ENCODE measurements around the gene ICE2.

ICE2 gene

DNA sequence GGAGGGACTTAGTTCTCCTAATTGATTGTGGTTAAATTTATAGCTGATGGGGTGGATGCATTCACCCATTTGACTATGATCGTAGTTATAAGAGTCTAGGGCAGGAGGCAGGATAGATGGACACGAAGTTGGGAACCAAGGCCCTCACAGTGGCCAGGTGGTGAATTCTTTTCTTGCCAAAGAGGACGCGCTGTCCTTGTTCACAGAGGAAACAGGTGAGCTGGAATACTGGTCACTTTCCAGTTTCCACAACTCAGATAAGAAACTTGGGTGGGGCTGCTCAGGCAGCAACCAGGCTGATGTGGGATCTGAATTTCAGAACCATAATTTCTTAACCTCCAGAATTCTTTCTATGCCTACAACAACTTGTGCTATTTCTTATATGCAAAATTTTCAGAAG is 34.0 kb upstream of the ICE2 start:
- Histone ChIP-seq H4K20me1 (ENCODE audit: insufficient read depth, low read length) (no peaks in the 10 kb centered on the region), H3F3A (ENCODE audit: insufficient read depth, low read length) (no peaks in the 10 kb centered on the region), H3K4me3 (ENCODE audit: low read length) (no peak overlapping the region), H3K4me2 (ENCODE audit: low read depth, low read length) (no peak overlapping the region), H3K9me2 (replicated peaks; ENCODE audit: insufficient read depth, low read length) (no peaks in the 10 kb centered on the region), H3K4me1 (ENCODE audit: low read length) (peaks cover 8% of the 10 kb centered on the region; the same call in 1 of the 2 replicates), H3K36me3 (replicated peaks; ENCODE audit: insufficient read depth, low read length) (no peaks in the 10 kb centered on the region), H3K9me3 (replicated peaks; ENCODE audit: insufficient read depth, low read length) (no peaks in the 10 kb centered on the region), H3K27me3 (replicated peaks; ENCODE audit: insufficient read depth, low read length) (no peaks in the 10 kb centered on the region), H3K79me2 (ENCODE audit: low read length) (no peaks in the 10 kb centered on the region), H3K9ac (ENCODE audit: low read length) (no peak overlapping the region), H2AFZ (ENCODE audit: low read length) (no peak overlapping the region), H3K27ac (ENCODE audit: low read length) (no peak overlapping the region)
- no peak for DNase-seq
- no peak for TF ChIP-seq EZH2 (optimal IDR thresholded peaks at IDR 0.05; ENCODE audit: low read depth, low read length)
- TF ChIP-seq EZH2phosphoT487 (IDR thresholded peaks at IDR 0.05; ENCODE audit: low read length) = no peak
- TF ChIP-seq, protein P1, sequence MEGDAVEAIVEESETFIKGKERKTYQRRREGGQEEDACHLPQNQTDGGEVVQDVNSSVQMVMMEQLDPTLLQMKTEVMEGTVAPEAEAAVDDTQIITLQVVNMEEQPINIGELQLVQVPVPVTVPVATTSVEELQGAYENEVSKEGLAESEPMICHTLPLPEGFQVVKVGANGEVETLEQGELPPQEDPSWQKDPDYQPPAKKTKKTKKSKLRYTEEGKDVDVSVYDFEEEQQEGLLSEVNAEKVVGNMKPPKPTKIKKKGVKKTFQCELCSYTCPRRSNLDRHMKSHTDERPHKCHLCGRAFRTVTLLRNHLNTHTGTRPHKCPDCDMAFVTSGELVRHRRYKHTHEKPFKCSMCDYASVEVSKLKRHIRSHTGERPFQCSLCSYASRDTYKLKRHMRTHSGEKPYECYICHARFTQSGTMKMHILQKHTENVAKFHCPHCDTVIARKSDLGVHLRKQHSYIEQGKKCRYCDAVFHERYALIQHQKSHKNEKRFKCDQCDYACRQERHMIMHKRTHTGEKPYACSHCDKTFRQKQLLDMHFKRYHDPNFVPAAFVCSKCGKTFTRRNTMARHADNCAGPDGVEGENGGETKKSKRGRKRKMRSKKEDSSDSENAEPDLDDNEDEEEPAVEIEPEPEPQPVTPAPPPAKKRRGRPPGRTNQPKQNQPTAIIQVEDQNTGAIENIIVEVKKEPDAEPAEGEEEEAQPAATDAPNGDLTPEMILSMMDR (IDR thresholded peaks at IDR 0.05; ENCODE audit: low read length) = no peak

DNA sequence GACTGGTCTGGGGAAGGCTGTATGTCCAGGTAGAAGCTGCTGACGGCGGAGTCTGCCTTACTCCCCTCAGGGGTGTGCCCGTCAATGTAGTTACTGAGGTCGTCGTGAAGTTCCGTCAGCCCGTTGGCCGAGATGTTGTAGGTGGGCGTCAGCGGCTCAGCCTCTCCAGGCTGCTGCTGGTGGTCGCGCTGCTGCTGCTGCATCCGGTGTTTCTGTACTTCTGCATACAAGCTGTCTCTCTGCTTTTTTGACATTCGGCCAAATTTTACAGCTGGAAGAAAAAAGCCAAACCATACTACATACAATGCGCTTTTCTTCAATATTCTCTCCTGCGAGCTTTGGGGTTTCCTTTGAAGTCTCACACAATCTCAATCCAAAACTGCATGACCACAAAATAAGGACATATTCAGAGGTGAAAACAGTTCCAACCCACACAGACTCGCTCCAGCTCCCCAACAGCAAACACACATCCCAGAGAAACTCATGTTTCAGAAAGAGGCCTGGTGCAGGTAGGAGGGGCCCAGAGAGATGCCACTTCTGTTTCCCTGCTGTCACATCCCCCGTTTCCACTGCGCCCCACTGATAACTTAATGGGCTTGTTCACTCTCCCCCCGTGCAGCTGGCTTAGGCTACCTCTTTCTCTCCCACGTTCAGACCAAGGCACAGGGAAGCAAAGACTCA is 32.5 kb upstream of the ICE2 start:
- no peak overlapping the region for H3K4me3 ChIP-seq (ENCODE audit: low read length)
- no peak for DNase-seq
- no peaks in the 10 kb centered on the region for H3K27me3 ChIP-seq (replicated peaks; ENCODE audit: insufficient read depth, low read length)
- H3F3A ChIP-seq (ENCODE audit: insufficient read depth, low read length) = 0 out of 2 replicates have a peak, but pooled peaks cover 5% of the 10 kb centered on the region
- no peaks in the 10 kb centered on the region for H3K9me3 ChIP-seq (replicated peaks; ENCODE audit: insufficient read depth, low read length)
- H3K4me2 ChIP-seq (ENCODE audit: low read depth, low read length) = no peak overlapping the region
- no peaks in the 10 kb centered on the region for H3K79me2 ChIP-seq (ENCODE audit: low read length)
- H3K9ac ChIP-seq (ENCODE audit: low read length) = no peak overlapping the region
- H3K36me3 ChIP-seq (replicated peaks; ENCODE audit: insufficient read depth, low read length) = no peaks in the 10 kb centered on the region
- no peak overlapping the region for H2AFZ ChIP-seq (ENCODE audit: low read length)
- no peaks in the 10 kb centered on the region for H3K9me2 ChIP-seq (replicated peaks; ENCODE audit: insufficient read depth, low read length)
- H4K20me1 ChIP-seq (ENCODE audit: insufficient read depth, low read length) = no peaks in the 10 kb centered on the region
- TF ChIP-seq EZH2 (optimal IDR thresholded peaks at IDR 0.05; ENCODE audit: low read depth, low read length) (no peak), EZH2phosphoT487 (IDR thresholded peaks at IDR 0.05; ENCODE audit: low read length) (no peak)
- TF ChIP-seq, protein P1 (IDR thresholded peaks at IDR 0.05; ENCODE audit: low read length) = no peak
- H3K4me1 ChIP-seq (ENCODE audit: low read length) = peaks cover 15% of the 10 kb centered on the region
- no peak overlapping the region for H3K27ac ChIP-seq (ENCODE audit: low read length)

DNA sequence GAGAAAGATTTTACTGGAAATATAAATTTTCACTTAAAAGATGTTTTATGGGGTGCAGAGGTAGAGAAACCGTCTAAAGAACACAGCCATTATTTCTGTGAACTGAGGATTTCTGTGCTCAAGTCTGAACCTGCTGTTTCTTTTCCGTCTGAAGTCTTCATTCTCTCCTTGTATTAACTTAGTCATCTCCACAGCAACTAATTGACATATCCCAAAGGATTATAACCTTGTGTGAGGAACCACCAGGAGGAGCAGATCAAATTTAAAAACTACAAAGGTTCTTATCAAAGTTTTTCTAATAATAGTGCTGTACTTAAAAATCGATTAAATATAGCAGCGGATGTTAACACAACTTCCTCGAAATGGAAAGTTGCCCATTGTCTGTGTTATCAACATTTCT is 31.1 kb upstream of the ICE2 start:
- DNase-seq = no peak
- peaks cover 15% of the 10 kb centered on the region for H3K4me1 ChIP-seq (ENCODE audit: low read length)
- TF ChIP-seq EZH2 (optimal IDR thresholded peaks at IDR 0.05; ENCODE audit: low read depth, low read length) = no peak
- TF ChIP-seq EZH2phosphoT487 (IDR thresholded peaks at IDR 0.05; ENCODE audit: low read length) = no peak
- TF ChIP-seq, protein P1 (IDR thresholded peaks at IDR 0.05; ENCODE audit: low read length) = no peak
- no peaks in the 10 kb centered on the region for H3K79me2 ChIP-seq (ENCODE audit: low read length)
- H2AFZ ChIP-seq (ENCODE audit: low read length) = no peak overlapping the region
- no peaks in the 10 kb centered on the region for H3K9me2 ChIP-seq (replicated peaks; ENCODE audit: insufficient read depth, low read length)
- H4K20me1 ChIP-seq (ENCODE audit: insufficient read depth, low read length) = no peaks in the 10 kb centered on the region
- no peaks in the 10 kb centered on the region for H3K9me3 ChIP-seq (replicated peaks; ENCODE audit: insufficient read depth, low read length)
- H3K27ac ChIP-seq (ENCODE audit: low read length) = no peak overlapping the region
- H3F3A ChIP-seq (ENCODE audit: insufficient read depth, low read length) = 0 out of 2 replicates have a peak, but pooled peaks cover 5% of the 10 kb centered on the region
- H3K27me3 ChIP-seq (replicated peaks; ENCODE audit: insufficient read depth, low read length) = no peaks in the 10 kb centered on the region
- H3K9ac ChIP-seq (ENCODE audit: low read length) = no peak overlapping the region
- no peak overlapping the region for H3K4me2 ChIP-seq (ENCODE audit: low read depth, low read length)
- H3K36me3 ChIP-seq (replicated peaks; ENCODE audit: insufficient read depth, low read length) = no peaks in the 10 kb centered on the region
- H3K4me3 ChIP-seq (ENCODE audit: low read length) = no peak overlapping the region
